HEK293 (cell line): ENCODE results near the gene LGI2.

Experiments used
- REST ChIP-seq: fragments of 450-650 bp; formaldehyde crosslinking; IDR thresholded peaks from 2 replicates; pipeline ENCODE4 v1.5.1; 2016; ENCODE audit warnings: missing biosample characterization, missing genetic modification characterization
- SP3 ChIP-seq: fragments of 450-650 bp; formaldehyde crosslinking; IDR thresholded peaks from 2 replicates; pipeline ENCODE4 v1.5.1; 2016; ENCODE audit warnings: missing biosample characterization, missing genetic modification characterization
- ZNF843 ChIP-seq: fragments of 450-650 bp; formaldehyde crosslinking; IDR thresholded peaks from 2 replicates; pipeline ENCODE4 v1.5.1; 2016; ENCODE audit warnings: missing biosample characterization, missing genetic modification characterization
- TF ChIP-seq, protein P1 (sequence below): fragments of 450-650 bp; formaldehyde crosslinking; IDR thresholded peaks from 2 replicates; pipeline ENCODE4 v1.5.1; 2016; ENCODE audit warnings: missing biosample characterization, missing genetic modification characterization
- TF ChIP-seq, protein P2 (sequence below): fragments of 450-650 bp; formaldehyde crosslinking; IDR thresholded peaks from 2 replicates; pipeline ENCODE4 v1.5.1; 2016; ENCODE audit warnings: missing biosample characterization, missing genetic modification characterization

GRCh38 chr4:25013756-25014661 lies 16.7 kb downstream of the LGI2 start:
- TF ChIP-seq REST (tag by site-specific recombination): no peak
- TF ChIP-seq, protein P1, sequence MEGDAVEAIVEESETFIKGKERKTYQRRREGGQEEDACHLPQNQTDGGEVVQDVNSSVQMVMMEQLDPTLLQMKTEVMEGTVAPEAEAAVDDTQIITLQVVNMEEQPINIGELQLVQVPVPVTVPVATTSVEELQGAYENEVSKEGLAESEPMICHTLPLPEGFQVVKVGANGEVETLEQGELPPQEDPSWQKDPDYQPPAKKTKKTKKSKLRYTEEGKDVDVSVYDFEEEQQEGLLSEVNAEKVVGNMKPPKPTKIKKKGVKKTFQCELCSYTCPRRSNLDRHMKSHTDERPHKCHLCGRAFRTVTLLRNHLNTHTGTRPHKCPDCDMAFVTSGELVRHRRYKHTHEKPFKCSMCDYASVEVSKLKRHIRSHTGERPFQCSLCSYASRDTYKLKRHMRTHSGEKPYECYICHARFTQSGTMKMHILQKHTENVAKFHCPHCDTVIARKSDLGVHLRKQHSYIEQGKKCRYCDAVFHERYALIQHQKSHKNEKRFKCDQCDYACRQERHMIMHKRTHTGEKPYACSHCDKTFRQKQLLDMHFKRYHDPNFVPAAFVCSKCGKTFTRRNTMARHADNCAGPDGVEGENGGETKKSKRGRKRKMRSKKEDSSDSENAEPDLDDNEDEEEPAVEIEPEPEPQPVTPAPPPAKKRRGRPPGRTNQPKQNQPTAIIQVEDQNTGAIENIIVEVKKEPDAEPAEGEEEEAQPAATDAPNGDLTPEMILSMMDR: no peak
- no peak for TF ChIP-seq ZNF843 (tag by site-specific recombination)
- no peak for TF ChIP-seq SP3 (tag by site-specific recombination)
- TF ChIP-seq, protein P2, sequence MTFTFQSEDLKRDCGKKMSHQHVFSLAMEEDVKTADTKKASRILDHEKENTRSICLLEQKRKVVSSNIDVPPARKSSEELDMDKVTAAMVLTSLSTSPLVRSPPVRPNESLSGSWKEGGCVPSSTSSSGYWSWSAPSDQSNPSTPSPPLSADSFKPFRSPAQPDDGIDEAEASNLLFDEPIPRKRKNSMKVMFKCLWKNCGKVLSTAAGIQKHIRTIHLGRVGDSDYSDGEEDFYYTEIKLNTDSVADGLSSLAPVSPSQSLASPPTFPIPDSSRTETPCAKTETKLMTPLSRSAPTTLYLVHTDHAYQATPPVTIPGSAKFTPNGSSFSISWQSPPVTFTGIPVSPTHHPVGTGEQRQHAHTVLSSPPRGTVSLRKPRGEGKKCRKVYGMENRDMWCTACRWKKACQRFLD (tag by site-specific recombination): no peak
